Vagina (tissue), 2 donors: ENCODE measurements around the gene CARHSP1.

Source experiments
- CTCF ChIP-seq, 3 experiments: fragments of 450-650 bp in 2 of 3; fragments of 200-600 bp in 1 of 3; sonication (generic) in 1 of 3; IDR thresholded peaks; one replicate each; pipeline ENCODE4 v1.5.1; 2017 to 2019; ENCODE audit warnings: antibody characterized with exemption in 3 of 3, mild to moderate bottlenecking in 2 of 3, moderate library complexity in 2 of 3
- POLR2A ChIP-seq, 2 donors: fragments of 450-650 bp; IDR thresholded peaks; one replicate each; pipeline ENCODE4 v1.6.1; 2017; ENCODE audit warnings: antibody characterized with exemption in 2 of 2, mild to moderate bottlenecking in 2 of 2, moderate library complexity in 2 of 2
- POLR2AphosphoS5 ChIP-seq, 2 donors: sonication (generic); formaldehyde crosslinking; IDR thresholded peaks; one replicate each; pipeline ENCODE4 v1.9.0; 2017; ENCODE audit warnings: antibody characterized with exemption in 2 of 2, mild to moderate bottlenecking in 2 of 2, low read depth in 1 of 2; ENCODE audit not compliant: insufficient read depth in 1 of 2

GRCh38 chr16:8853150-8853549 is 15.7 kb downstream of the CARHSP1 start:
- no peak for TF ChIP-seq POLR2A (IDR thresholded peaks at IDR 0.05)
- no peak for TF ChIP-seq CTCF (IDR thresholded peaks at IDR 0.05)
- TF ChIP-seq POLR2AphosphoS5 (IDR thresholded peaks at IDR 0.05; ENCODE audit: insufficient read depth in 1 of 2, low read depth in 1 of 2): no peak
